Breast epithelium (tissue), 4 donors: ENCODE results near the gene SFXN3. TPM values are rescaled to one million over a fixed set of nuclear protein-coding genes. Genes with fewer than 3 reads are reported as not detected.

Source experiments
- DNase-seq, 2 donors: peaks; one replicate each; pipeline ENCODE4 v3.0.0-alpha.2; 2019; ENCODE audit warnings: low spot score in 2 of 2
- H3K27ac ChIP-seq, 2 donors: fragments of 200-600 bp; sonication (generic) in 1 of 2; one replicate each; pipeline ENCODE4 v1.5.1; 2016 to 2019; ENCODE audit warnings: mild to moderate bottlenecking in 1 of 2
- H3K27me3 ChIP-seq, 2 donors: fragments of 200-600 bp; sonication (generic) in 1 of 2; one replicate each; pipeline versions ENCODE4 v1.5.1 to v1.6.0; 2017 to 2019; ENCODE audit warnings: control low read depth in 1 of 2, mild to moderate bottlenecking in 1 of 2
- H3K36me3 ChIP-seq: fragments of 200-600 bp; one replicate; pipeline ENCODE4 v1.5.1; 2019
- H3K4me1 ChIP-seq, 2 donors: fragments of 200-600 bp; sonication (generic); one replicate each; pipeline ENCODE4 v1.5.1; 2016 to 2019; ENCODE audit warnings: control low read depth in 1 of 2
- H3K4me3 ChIP-seq, 3 donors: fragments of 200-600 bp; sonication (generic); 1 replicate in 2 of 3; 2 replicates in 1 of 3; pipeline ENCODE4 v1.5.1; 2016 to 2019; ENCODE audit warnings: mild to moderate bottlenecking in 3 of 3, moderate library complexity in 2 of 3
- H3K9me3 ChIP-seq, 2 donors: fragments of 200-600 bp; sonication (generic) in 1 of 2; one replicate each; pipeline ENCODE4 v1.5.1; 2016 to 2019; ENCODE audit warnings: control low read depth in 1 of 2
- CTCF ChIP-seq, 3 donors: fragments of 450-650 bp; IDR thresholded peaks; one replicate each; pipeline ENCODE4 v1.5.1; 2016 to 2017; ENCODE audit warnings: antibody characterized with exemption in 3 of 3, mild to moderate bottlenecking in 3 of 3, moderate library complexity in 3 of 3
- POLR2A ChIP-seq: fragments of 450-650 bp; IDR thresholded peaks from one replicate; pipeline ENCODE4 v1.6.1; 2016; ENCODE audit warnings: antibody characterized with exemption, mild to moderate bottlenecking, moderate library complexity
- POLR2AphosphoS5 ChIP-seq, 3 donors: sonication (generic); formaldehyde crosslinking; IDR thresholded peaks; one replicate each; pipeline ENCODE4 v1.6.1; 2017; ENCODE audit warnings: antibody characterized with exemption in 3 of 3
- intact Hi-C: fragments of 100-400 bp; cut with DNase I; formaldehyde crosslinking; loops from one replicate; pipeline ENCODE4 v1.15.1; 2023; ENCODE audit warnings: low total_unique reads
- total RNA-seq, 3 donors: library from RNA; depleted of rRNA; stranded (reverse); fragments of >200 nt; gene quantifications; one replicate each; pipeline ENCODE4 v1.1.0, GENCODE V29; 2016

The SFXN3 gene
- total RNA-seq, 3 donors from 2014 or later = 63.7 to 90.4 (median 75.7) TPM

- H3K27me3 ChIP-seq = peaks cover 3 to 46% of the 10 kb centered on the region in 2 donors
- no peaks in the 10 kb centered on the region for H3K36me3 ChIP-seq
- H3K27ac ChIP-seq = no peak overlapping the region
- no peak for DNase-seq
- intact Hi-C loops = no loop called here
- H3K4me3 ChIP-seq = no peak overlapping the region
- H3K9me3 ChIP-seq = no peaks in the 10 kb centered on the region
- H3K4me1 ChIP-seq = no peaks in the 10 kb centered on the region
- TF ChIP-seq CTCF (IDR thresholded peaks at IDR 0.05) (no peak), POLR2A (no peak), POLR2AphosphoS5 (IDR thresholded peaks at IDR 0.05) (no peak)
These were observed 42.6 kb downstream of the SFXN3 start for GRCh38 chr10:101073631-101074030.

GRCh38 chr10:101075775-101076174 lies 44.7 kb downstream of the SFXN3 start:
- Histone ChIP-seq H3K9me3 (no peaks in the 10 kb centered on the region), H3K27ac (no peak overlapping the region), H3K4me1 (no peaks in the 10 kb centered on the region), H3K4me3 (no peak overlapping the region), H3K27me3 (peaks cover 3 to 49% of the 10 kb centered on the region in 2 donors), H3K36me3 (no peaks in the 10 kb centered on the region)
- no peak for DNase-seq
- no peak for TF ChIP-seq POLR2A
- no peak for TF ChIP-seq POLR2AphosphoS5 (IDR thresholded peaks at IDR 0.05)
- TF ChIP-seq CTCF (IDR thresholded peaks at IDR 0.05) = no peak
- intact Hi-C loops = no loop called here

GRCh38 chr10:101076630-101077029 lies 45.6 kb downstream of the SFXN3 start:
- no peak for DNase-seq
- Histone ChIP-seq H3K36me3 (no peaks in the 10 kb centered on the region), H3K4me1 (no peaks in the 10 kb centered on the region), H3K9me3 (no peaks in the 10 kb centered on the region), H3K27me3 (peaks cover 3 to 49% of the 10 kb centered on the region in 2 donors), H3K4me3 (no peak overlapping the region), H3K27ac (no peak overlapping the region)
- intact Hi-C loops = no loop called here
- no peak for TF ChIP-seq POLR2AphosphoS5 (IDR thresholded peaks at IDR 0.05)
- TF ChIP-seq CTCF (IDR thresholded peaks at IDR 0.05) = no peak
- no peak for TF ChIP-seq POLR2A

DNA sequence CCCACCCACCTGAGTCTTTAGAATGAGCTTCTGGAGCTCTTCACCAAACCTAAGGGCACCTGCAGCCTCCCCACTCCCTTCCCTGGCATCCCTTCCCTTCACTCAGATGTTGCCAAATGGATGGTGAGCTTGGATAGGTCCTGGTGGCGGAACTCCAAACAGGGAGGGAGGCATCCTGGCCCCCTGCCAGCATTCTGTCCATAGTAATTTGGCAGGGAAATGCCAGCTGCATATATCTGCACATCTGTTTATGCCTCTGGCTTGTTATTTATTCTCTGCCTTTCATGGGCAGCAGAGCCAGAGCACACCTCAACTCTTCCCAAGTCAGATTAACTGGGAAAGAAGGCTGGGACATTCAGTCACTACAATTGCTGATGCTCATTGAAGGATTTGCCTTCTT lies 48.8 kb downstream of the SFXN3 start:
- TF ChIP-seq CTCF (IDR thresholded peaks at IDR 0.05) (no peak), POLR2A (no peak), POLR2AphosphoS5 (IDR thresholded peaks at IDR 0.05) (no peak)
- intact Hi-C loops = no loop called here
- Histone ChIP-seq H3K4me1 (no peaks in the 10 kb centered on the region), H3K9me3 (no peaks in the 10 kb centered on the region), H3K36me3 (no peaks in the 10 kb centered on the region), H3K27ac (no peak overlapping the region), H3K4me3 (no peak overlapping the region), H3K27me3 (peaks cover 0 to 42% of the 10 kb centered on the region in 2 donors)
- DNase-seq = no peak

DNA sequence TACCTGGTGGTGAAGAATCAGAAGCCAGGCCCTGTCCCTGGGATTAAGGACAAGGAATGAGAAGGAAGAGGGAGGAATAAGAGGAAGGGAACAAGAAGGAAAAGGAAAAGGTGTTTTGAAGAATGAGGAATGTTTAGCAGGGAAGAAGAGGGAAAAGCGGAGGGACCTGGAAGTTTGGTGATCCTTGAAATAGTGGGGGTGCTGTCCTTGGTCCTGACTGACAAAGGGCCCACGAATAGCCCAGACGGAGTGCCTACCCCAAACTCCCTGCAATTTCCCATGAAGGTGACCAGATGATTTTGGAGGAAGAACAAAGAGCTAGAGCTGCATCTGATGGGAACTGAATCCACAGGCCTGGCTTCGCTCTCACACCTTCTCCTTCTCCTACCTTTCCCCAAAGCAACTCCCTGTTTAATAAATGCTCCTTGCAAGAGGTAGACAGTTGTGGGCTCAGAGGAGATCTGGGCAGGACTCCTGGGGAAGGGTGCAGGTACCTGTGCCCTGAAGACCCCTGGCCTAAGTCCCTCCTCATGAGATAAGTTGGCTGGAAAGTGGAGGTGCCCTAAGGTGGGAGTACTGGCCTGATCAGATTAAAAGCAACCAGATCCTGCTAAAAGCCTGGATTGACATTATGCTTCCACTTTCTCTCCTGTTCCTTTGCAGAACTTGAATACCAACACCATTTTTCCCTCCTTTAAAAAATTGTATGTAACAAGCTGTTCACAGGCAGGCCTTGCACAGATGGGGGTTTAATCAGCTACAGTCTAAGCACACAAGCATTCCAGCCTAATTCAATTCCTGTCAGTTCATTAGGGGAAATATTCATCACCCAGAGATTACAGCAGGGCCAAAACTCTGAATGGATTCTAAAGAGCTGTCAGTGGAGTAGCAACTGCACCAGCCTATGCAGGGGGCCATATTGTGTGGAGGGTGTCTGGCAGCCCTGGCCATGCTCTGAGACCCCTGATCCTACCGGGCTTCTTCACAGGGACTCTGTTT lies 50.2 kb downstream of the SFXN3 start:
- Histone ChIP-seq H3K4me1 (no peaks in the 10 kb centered on the region), H3K36me3 (no peaks in the 10 kb centered on the region), H3K27ac (no peak overlapping the region), H3K9me3 (no peaks in the 10 kb centered on the region), H3K27me3 (peaks cover 0 to 41% of the 10 kb centered on the region in 2 donors), H3K4me3 (no peak overlapping the region)
- DNase-seq = no peak
- no peak for TF ChIP-seq POLR2A
- no peak for TF ChIP-seq POLR2AphosphoS5 (IDR thresholded peaks at IDR 0.05)
- no peak for TF ChIP-seq CTCF (IDR thresholded peaks at IDR 0.05)
- intact Hi-C loops = no loop called here
